ENCODE results near the gene ATG13. TPM values are rescaled to one million over a fixed set of nuclear protein-coding genes. Genes with fewer than 3 reads are reported as not detected.
A peak's percentile ranks its signal among the peaks of the same experiment; 100 is the strongest.

ATG13 gene
- total and polyA plus RNA-seq, 2 of the 8 experiments (the other 6 are each of a cell fraction or from before 2014, with no cell fraction given), result 65.0 to 77.4 TPM

- Histone ChIP-seq H2BK120ac (replicated peaks; ENCODE audit: low read depth, low read length) (no peak overlapping the region), H3K4me3 (ENCODE audit: extremely low read depth in 1 of 4, insufficient read depth in 2 of 4, low read depth in 3 of 4, low read length in 4 of 4) (no peak overlapping the region; a peak in 1 of 8 replicates), H3K23ac (ENCODE audit: insufficient read length) (no peak overlapping the region), H4K8ac (ENCODE audit: extremely low read depth, insufficient read depth, low read length) (no peak overlapping the region), H3K4ac (replicated peaks; ENCODE audit: insufficient read length, low read depth, low read length) (no peak overlapping the region), H3K4me1 (replicated peaks in 1 of 4; ENCODE audit: control insufficient read depth in 3 of 4, insufficient read depth in 4 of 4, low read length in 3 of 4) (no peaks in the 10 kb centered on the region; a peak in 1 of 7 replicates), H3K18ac (ENCODE audit: extremely low read depth, low read length) (no peak overlapping the region), H3K9me3 (ENCODE audit: insufficient read depth in 2 of 2, low read depth in 1 of 2, low read length in 1 of 2) (no peaks in the 10 kb centered on the region), H2BK15ac (ENCODE audit: low read length) (no peak overlapping the region), H2AFZ (ENCODE audit: low read length) (no peak overlapping the region), H4K5ac (ENCODE audit: insufficient read length, low read depth, low read length) (no peak overlapping the region), H3K4me2 (ENCODE audit: insufficient read depth in 1 of 2, low read depth in 2 of 2, low read length in 2 of 2) (no peak overlapping the region; a peak in 1 of 4 replicates), H4K91ac (replicated peaks; ENCODE audit: insufficient read length, low read length) (no peak overlapping the region), H3K56ac (replicated peaks; ENCODE audit: insufficient read length, low read depth, low read length) (no peak overlapping the region), H4K20me1 (replicated peaks in 1 of 2; ENCODE audit: control insufficient read depth in 1 of 2, insufficient read depth in 2 of 2, low read length in 2 of 2) (no peaks in the 10 kb centered on the region), H2AK5ac (ENCODE audit: low read depth, low read length) (no peak overlapping the region), H3K36me3 (ENCODE audit: control insufficient read depth in 2 of 4, insufficient read depth in 4 of 4, low read length in 3 of 4) (no peaks in the 10 kb centered on the region), H3K79me1 (ENCODE audit: low read depth, low read length) (peaks cover 5% of the 10 kb centered on the region; the same call in 1 of the 2 replicates), H3K27ac (ENCODE audit: low read depth, low read length) (no peak overlapping the region), H2BK5ac (ENCODE audit: low read depth, low read length) (no peak overlapping the region), H3K9ac (replicated peaks in 1 of 4; ENCODE audit: extremely low read depth in 1 of 4, low read depth in 3 of 4, low read length in 3 of 4) (no peak overlapping the region), H3K27me3 (replicated peaks in 1 of 4; ENCODE audit: control insufficient read depth in 3 of 4, extremely low read depth in 1 of 4, insufficient read depth in 3 of 4, low read length in 3 of 4) (no peaks in the 10 kb centered on the region), H3K23me2 (ENCODE audit: low read depth, low read length) (0 out of 2 replicates have a peak, but pooled peaks cover 1% of the 10 kb centered on the region), H3K79me2 (ENCODE audit: control insufficient read depth in 1 of 2, insufficient read depth in 2 of 2, low read length in 2 of 2) (peaks cover 0 to 27% of the 10 kb centered on the region in 2 experiments; a peak in 3 of 4 replicates), H2BK12ac (ENCODE audit: low read depth, low read length) (0 out of 2 replicates have a peak overlapping the region, but pooled peaks have one; percentile 39), H2BK20ac (ENCODE audit: low read length) (no peak overlapping the region), H3K14ac (ENCODE audit: insufficient read length) (no peak overlapping the region)
- TF ChIP-seq KDM4A (IDR thresholded peaks at IDR 0.05; ENCODE audit: low read depth, low read length, severe bottlenecking), result no peak
- TF ChIP-seq, protein P1, sequence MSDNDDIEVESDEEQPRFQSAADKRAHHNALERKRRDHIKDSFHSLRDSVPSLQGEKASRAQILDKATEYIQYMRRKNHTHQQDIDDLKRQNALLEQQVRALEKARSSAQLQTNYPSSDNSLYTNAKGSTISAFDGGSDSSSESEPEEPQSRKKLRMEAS (IDR thresholded peaks at IDR 0.05), result no peak
- TF ChIP-seq, protein P2, sequence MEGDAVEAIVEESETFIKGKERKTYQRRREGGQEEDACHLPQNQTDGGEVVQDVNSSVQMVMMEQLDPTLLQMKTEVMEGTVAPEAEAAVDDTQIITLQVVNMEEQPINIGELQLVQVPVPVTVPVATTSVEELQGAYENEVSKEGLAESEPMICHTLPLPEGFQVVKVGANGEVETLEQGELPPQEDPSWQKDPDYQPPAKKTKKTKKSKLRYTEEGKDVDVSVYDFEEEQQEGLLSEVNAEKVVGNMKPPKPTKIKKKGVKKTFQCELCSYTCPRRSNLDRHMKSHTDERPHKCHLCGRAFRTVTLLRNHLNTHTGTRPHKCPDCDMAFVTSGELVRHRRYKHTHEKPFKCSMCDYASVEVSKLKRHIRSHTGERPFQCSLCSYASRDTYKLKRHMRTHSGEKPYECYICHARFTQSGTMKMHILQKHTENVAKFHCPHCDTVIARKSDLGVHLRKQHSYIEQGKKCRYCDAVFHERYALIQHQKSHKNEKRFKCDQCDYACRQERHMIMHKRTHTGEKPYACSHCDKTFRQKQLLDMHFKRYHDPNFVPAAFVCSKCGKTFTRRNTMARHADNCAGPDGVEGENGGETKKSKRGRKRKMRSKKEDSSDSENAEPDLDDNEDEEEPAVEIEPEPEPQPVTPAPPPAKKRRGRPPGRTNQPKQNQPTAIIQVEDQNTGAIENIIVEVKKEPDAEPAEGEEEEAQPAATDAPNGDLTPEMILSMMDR (IDR thresholded peaks at IDR 0.05; ENCODE audit: control extremely low read depth in 1 of 3, insufficient read depth in 1 of 3, low read depth in 1 of 3, low read length in 3 of 3), result no peak
- TF ChIP-seq NRF1 (IDR thresholded peaks at IDR 0.05; ENCODE audit: low read depth, low read length), result no peak
- TF ChIP-seq BACH1 (IDR thresholded peaks at IDR 0.05; ENCODE audit: low read length), result no peak
- FAIRE-seq, result no peak
- WGBS, 2 experiments (ENCODE audit: extremely low coverage in 1 of 2, insufficient coverage in 1 of 2, insufficient read length in 1 of 2, insufficient replicate concordance in 2 of 2, low coverage in 1 of 2, low lambda C conversion rate in 2 of 2, missing lambda C conversion rate in 1 of 2), result 89% methylated on average over 7 of the region's 7 CpGs; no CpG with 5 or more reads in 1 of the 2 experiments
- ChIA-PET CTCF (ENCODE audit: partially characterized antibody) (interaction anchor here (0.8 to 1.0 kb wide), 3 partner anchors 18 to 267 kb away, joined by 3 to 4 read pairs (median 3); no protein-coding TSS in a partner anchor), POLR2A (ENCODE audit: partially characterized antibody) (interaction anchor here (0.9 to 1.4 kb wide), 3 partner anchors 9 to 38 kb away, joined by 3 read pairs; no protein-coding TSS in a partner anchor)
- DNase-seq (ENCODE audit: low read depth in 1 of 2, low spot score in 2 of 2), result no peak
Observed at GRCh38 chr11:46615756-46616155, 1.6 kb upstream of the ATG13 start.

Measured in H1 (cell line).